22Rv1 (cell line): ENCODE data around the gene CLEC16A.

Experiments
- H3K27ac ChIP-seq: fragments of 450-650 bp; 2 replicates; pipeline ENCODE4 v1.5.1; 2017
- CTCF ChIP-seq: fragments of 450-650 bp; IDR thresholded peaks from 2 replicates; pipeline ENCODE4 v1.5.1; 2017; ENCODE audit warnings: mild to moderate bottlenecking
- ZFX ChIP-seq: fragments of 450-650 bp; IDR thresholded peaks from 2 replicates; pipeline ENCODE4 v1.6.1; 2017; ENCODE audit warnings: antibody characterized with exemption, borderline replicate concordance

Gene CLEC16A

GRCh38 chr16:11165894-11166665 lies 221.7 kb downstream of the CLEC16A start:
- TF ChIP-seq ZFX (no peak), CTCF (no peak)

GRCh38 chr16:11167581-11167980 lies 223.2 kb downstream of the CLEC16A start:
- TF ChIP-seq CTCF (no peak), ZFX (no peak)
- no peak overlapping the region for H3K27ac ChIP-seq

More at GRCh38 chr16:11165894-11166665, 221.7 kb downstream of the CLEC16A start:
- no peak overlapping the region for H3K27ac ChIP-seq

GRCh38 chr16:11168386-11169051 lies 224.2 kb downstream of the CLEC16A start:
- no peak overlapping the region for H3K27ac ChIP-seq
- TF ChIP-seq ZFX (no peak), CTCF (no peak)

GRCh38 chr16:11169641-11170040 lies 225.3 kb downstream of the CLEC16A start:
- H3K27ac ChIP-seq = no peak overlapping the region
- no peak for TF ChIP-seq CTCF

DNA sequence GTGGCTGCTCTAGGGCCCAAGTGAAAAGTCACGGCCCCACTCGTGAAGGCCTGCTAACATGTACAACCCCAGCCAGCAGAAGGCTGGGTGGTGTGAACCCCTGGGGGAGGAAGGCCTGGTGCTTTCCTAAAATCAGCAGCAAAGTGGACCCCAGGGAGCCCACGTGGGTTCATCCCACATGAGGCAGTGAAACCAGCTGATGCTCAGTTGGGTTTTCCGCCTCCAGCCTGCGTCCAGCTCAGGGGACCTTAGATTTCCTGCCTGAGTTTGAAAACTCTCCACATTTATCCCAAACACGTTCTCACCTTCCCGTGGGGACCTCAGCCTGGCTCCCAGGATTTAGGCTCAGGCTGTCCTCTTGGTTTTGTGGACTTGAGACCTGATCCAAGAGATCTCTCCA lies 225.8 kb downstream of the CLEC16A start:
- H3K27ac ChIP-seq = no peak overlapping the region
- no peak for TF ChIP-seq CTCF
- no peak for TF ChIP-seq ZFX

DNA sequence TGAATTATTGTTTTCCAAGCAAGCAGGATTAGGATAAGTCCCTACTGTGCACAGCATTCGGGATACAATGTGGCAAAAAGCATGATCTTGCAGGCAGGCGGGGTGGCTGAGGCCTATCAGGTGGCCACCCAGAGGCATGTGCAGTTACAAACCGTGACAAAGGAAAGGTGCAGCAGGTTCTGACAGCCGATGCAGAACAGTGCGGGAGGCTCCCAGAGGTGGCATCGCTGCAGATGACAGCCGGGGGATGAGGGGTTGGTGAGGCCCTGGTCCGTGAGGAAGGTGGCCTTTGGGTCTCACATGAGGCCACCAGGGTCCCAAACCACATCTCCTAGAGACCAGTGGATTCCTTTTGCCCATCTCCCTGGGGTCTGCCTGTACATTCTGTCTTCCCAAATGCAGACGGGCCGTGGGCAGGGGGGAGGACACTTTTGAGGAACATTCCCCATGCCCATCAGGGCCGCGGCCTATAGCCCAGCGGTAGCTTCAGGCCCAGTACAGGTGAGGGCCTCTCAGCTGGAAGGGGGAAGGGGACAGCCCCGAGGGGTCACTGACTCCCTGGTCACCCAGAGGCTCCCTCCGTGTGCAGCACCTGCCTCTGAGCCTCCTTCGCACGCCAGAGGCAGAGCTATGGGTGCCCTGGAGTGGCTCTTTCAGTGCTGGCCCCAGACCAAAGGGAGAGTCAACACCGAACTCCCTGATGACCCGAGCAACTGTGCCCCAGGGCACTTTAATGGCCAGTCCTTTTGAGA lies 226.5 kb downstream of the CLEC16A start:
- no peak for TF ChIP-seq CTCF
- TF ChIP-seq ZFX = no peak
- no peak overlapping the region for H3K27ac ChIP-seq

- no peak overlapping the region for H3K27ac ChIP-seq
- TF ChIP-seq ZFX = no peak
- no peak for TF ChIP-seq CTCF
Observed at GRCh38 chr16:11171448-11171709, 227.0 kb downstream of the CLEC16A start.
